Measurements from ENCODE around the gene TXNRD2.

TXNRD2 gene

GRCh38 chr22:19979712-19980493, 38.3 kb upstream of the TXNRD2 start:
- DNase-seq (ENCODE audit: low spot score) = no peak

- DNase-seq (ENCODE audit: low spot score) = no peak
Measured at GRCh38 chr22:19978748-19979147, 37.1 kb upstream of the TXNRD2 start.

- DNase-seq (ENCODE audit: low spot score) = no peak
Measured at GRCh38 chr22:19977296-19978243, 36.0 kb upstream of the TXNRD2 start.

- DNase-seq (ENCODE audit: low spot score) = no peak
Measured at GRCh38 chr22:19976671-19977070, 35.1 kb upstream of the TXNRD2 start.

- no peak for DNase-seq (ENCODE audit: low spot score)
Measured at GRCh38 chr22:19975707-19976035, 34.1 kb upstream of the TXNRD2 start.

GRCh38 chr22:19974935-19975706, 33.5 kb upstream of the TXNRD2 start:
- DNase-seq (ENCODE audit: low spot score) = no peak

GRCh38 chr22:19974268-19974861, 32.7 kb upstream of the TXNRD2 start:
- peak; percentile 95 for DNase-seq (ENCODE audit: low spot score)

- DNase-seq (ENCODE audit: low spot score) = no peak
Measured at GRCh38 chr22:19973551-19974267, 32.1 kb upstream of the TXNRD2 start.

- no peak for DNase-seq (ENCODE audit: low spot score)
Measured at GRCh38 chr22:19972652-19973550, 31.3 kb upstream of the TXNRD2 start.

GRCh38 chr22:19972251-19972650, 30.6 kb upstream of the TXNRD2 start:
- DNase-seq (ENCODE audit: low spot score) = no peak

GRCh38 chr22:19971276-19972124, 29.9 kb upstream of the TXNRD2 start:
- no peak for DNase-seq (ENCODE audit: low spot score)

GRCh38 chr22:19970479-19971275, 29.1 kb upstream of the TXNRD2 start:
- DNase-seq (ENCODE audit: low spot score) = peak; percentile 76

GRCh38 chr22:19970031-19970478, 28.4 kb upstream of the TXNRD2 start:
- DNase-seq (ENCODE audit: low spot score) = no peak

- no peak for DNase-seq (ENCODE audit: low spot score)
Measured at GRCh38 chr22:19969141-19969928, 27.7 kb upstream of the TXNRD2 start.

GRCh38 chr22:19968450-19968891, 26.9 kb upstream of the TXNRD2 start:
- no peak for DNase-seq (ENCODE audit: low spot score)

GRCh38 chr22:19967850-19968449, 26.3 kb upstream of the TXNRD2 start:
- no peak for DNase-seq (ENCODE audit: low spot score)

Measured in NAMALWA (cell line).